Measurements from ENCODE around the gene DCLK1. TPM values are rescaled to one million over a fixed set of nuclear protein-coding genes. Genes with fewer than 3 reads are reported as not detected.
"Not testable (repeated sequence)": the region's sequence is repeated elsewhere in the genome, so short reads cannot be mapped to it uniquely, and the experiment has no call there.

DCLK1 gene
- total RNA-seq, 1 experiment from 2014 or later, result not detected

DNA sequence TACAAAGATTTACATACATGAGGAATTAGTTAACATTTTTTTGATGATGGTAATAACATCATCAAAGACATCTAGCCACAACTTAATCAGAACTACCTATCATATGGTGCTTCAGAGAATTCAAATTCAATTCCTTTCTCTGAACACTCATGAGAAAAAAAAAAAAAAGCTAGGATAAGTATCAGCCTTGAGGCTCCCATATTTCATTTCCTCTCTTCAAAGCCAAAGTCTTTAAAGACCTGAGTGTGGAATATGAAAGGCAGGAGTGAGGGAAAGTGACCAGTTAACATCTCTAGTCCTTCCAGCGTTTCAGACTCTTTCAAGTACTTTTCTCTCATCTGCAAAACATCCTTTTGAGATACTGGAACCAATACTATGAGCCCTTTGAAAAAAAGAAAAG lies 137.5 kb downstream of the DCLK1 start:
- H2AFZ ChIP-seq (ENCODE audit: low read length), result no peak overlapping the region
- H3K4me2 ChIP-seq (ENCODE audit: low read depth, low read length, poor library complexity, severe bottlenecking), result no peak overlapping the region
- H3K4me1 ChIP-seq (ENCODE audit: low read length), result no peaks in the 10 kb centered on the region
- no peaks in the 10 kb centered on the region for H3K36me3 ChIP-seq (ENCODE audit: insufficient read depth, low read length)
- no peak overlapping the region for H3K9ac ChIP-seq (ENCODE audit: low read length)
- H3K27me3 ChIP-seq (ENCODE audit: low read length), result no peaks in the 10 kb centered on the region
- H4K20me1 ChIP-seq (ENCODE audit: insufficient read depth, low read depth, low read length), result no peaks in the 10 kb centered on the region
- no peak overlapping the region for H3K27ac ChIP-seq (ENCODE audit: low read length)
- no peak for DNase-seq
- no peak overlapping the region for H3K4me3 ChIP-seq (ENCODE audit: low read length)
- no peaks in the 10 kb centered on the region for H3K9me3 ChIP-seq (ENCODE audit: low read length)
- no peaks in the 10 kb centered on the region for H3K9me2 ChIP-seq (replicated peaks; ENCODE audit: insufficient read depth, low read length)
- H3K79me2 ChIP-seq (ENCODE audit: low read length), result no peaks in the 10 kb centered on the region

DNA sequence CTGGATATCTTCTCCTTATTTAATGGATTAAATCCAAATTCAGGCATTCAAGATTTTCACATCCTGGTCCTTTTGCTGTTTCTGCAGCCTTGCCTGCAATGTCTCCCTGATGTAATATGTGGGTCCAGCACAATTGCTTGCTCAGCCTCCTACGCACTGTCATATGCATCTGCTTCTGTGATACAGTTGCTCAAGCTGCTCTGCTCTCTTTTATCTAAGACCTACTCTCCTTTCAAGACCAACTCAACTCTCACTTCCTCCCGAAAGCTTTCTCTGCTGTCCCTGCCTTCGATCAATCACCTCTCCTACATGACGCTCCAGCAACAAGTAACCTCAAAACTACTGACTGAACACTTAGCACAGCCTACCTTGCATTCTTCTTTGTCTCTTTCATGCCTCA lies 138.2 kb downstream of the DCLK1 start:
- no peaks in the 10 kb centered on the region for H3K9me3 ChIP-seq (ENCODE audit: low read length)
- no peaks in the 10 kb centered on the region for H3K27me3 ChIP-seq (ENCODE audit: low read length)
- no peaks in the 10 kb centered on the region for H3K79me2 ChIP-seq (ENCODE audit: low read length)
- no peak overlapping the region for H3K4me2 ChIP-seq (ENCODE audit: low read depth, low read length, poor library complexity, severe bottlenecking)
- H3K4me3 ChIP-seq (ENCODE audit: low read length), result no peak overlapping the region
- no peaks in the 10 kb centered on the region for H3K4me1 ChIP-seq (ENCODE audit: low read length)
- H2AFZ ChIP-seq (ENCODE audit: low read length), result no peak overlapping the region
- no peak overlapping the region for H3K9ac ChIP-seq (ENCODE audit: low read length)
- no peak for DNase-seq
- H3K27ac ChIP-seq (ENCODE audit: low read length), result no peak overlapping the region
- no peaks in the 10 kb centered on the region for H3K36me3 ChIP-seq (ENCODE audit: insufficient read depth, low read length)
- H4K20me1 ChIP-seq (ENCODE audit: insufficient read depth, low read depth, low read length), result no peaks in the 10 kb centered on the region
- no peaks in the 10 kb centered on the region for H3K9me2 ChIP-seq (replicated peaks; ENCODE audit: insufficient read depth, low read length)

DNA sequence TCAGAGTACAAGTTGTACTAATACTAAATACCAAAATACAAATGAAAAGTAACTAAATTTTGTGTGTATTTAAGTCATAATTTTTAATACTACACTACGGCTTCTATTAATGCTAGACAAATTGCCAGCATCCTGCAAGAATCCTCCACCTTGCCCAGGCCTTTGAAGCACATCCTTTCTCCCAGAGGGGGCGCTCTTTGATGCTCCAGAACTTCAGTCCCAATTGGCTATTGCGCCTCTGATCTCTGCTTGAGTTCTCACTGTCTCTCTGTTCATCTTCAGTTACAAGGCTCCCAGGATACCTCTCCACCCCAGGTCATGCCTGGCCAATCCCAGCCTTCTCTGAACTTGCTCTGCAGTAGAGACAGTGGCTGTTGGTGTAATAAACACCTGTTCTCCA lies 141.0 kb downstream of the DCLK1 start:
- Histone ChIP-seq H3K4me1 (ENCODE audit: low read length) (no peaks in the 10 kb centered on the region), H3K27me3 (ENCODE audit: low read length) (no peaks in the 10 kb centered on the region), H3K36me3 (ENCODE audit: insufficient read depth, low read length) (no peaks in the 10 kb centered on the region), H2AFZ (ENCODE audit: low read length) (no peak overlapping the region), H3K79me2 (ENCODE audit: low read length) (no peaks in the 10 kb centered on the region), H3K9ac (ENCODE audit: low read length) (no peak overlapping the region), H3K4me3 (ENCODE audit: low read length) (no peak overlapping the region), H3K4me2 (ENCODE audit: low read depth, low read length, poor library complexity, severe bottlenecking) (no peak overlapping the region), H4K20me1 (ENCODE audit: insufficient read depth, low read depth, low read length) (no peaks in the 10 kb centered on the region), H3K27ac (ENCODE audit: low read length) (no peak overlapping the region), H3K9me3 (ENCODE audit: low read length) (no peaks in the 10 kb centered on the region), H3K9me2 (replicated peaks; ENCODE audit: insufficient read depth, low read length) (no peaks in the 10 kb centered on the region)
- peak; percentile 47 for DNase-seq

DNA sequence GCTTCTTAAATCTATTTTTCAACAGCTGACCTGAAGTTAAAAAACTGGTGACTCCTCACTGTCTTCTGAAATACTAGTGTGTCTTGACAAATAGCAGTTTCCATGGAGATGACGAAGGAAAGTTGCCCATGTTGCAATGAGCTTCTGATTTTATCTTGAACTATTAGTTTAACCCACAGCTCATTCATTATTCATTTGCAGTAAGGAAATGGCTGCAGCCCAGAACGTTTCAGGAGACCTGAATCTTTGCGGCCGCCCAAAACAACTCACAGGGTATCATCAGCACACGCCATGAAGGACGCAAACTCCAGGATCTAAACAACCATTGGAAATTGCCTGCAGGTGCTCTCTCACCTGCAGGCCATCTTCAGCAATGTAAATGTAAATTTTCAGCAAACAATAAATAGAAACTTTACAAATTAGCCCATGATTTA lies 142.5 kb downstream of the DCLK1 start:
- Histone ChIP-seq H3K27me3 (ENCODE audit: low read length) (no peaks in the 10 kb centered on the region), H3K9me3 (ENCODE audit: low read length) (no peaks in the 10 kb centered on the region), H2AFZ (ENCODE audit: low read length) (no peak overlapping the region), H3K36me3 (ENCODE audit: insufficient read depth, low read length) (no peaks in the 10 kb centered on the region), H3K4me1 (ENCODE audit: low read length) (no peaks in the 10 kb centered on the region), H3K4me3 (ENCODE audit: low read length) (no peak overlapping the region), H3K79me2 (ENCODE audit: low read length) (no peaks in the 10 kb centered on the region), H3K4me2 (ENCODE audit: low read depth, low read length, poor library complexity, severe bottlenecking) (no peak overlapping the region), H4K20me1 (ENCODE audit: insufficient read depth, low read depth, low read length) (no peaks in the 10 kb centered on the region), H3K9me2 (replicated peaks; ENCODE audit: insufficient read depth, low read length) (no peaks in the 10 kb centered on the region), H3K27ac (ENCODE audit: low read length) (no peak overlapping the region), H3K9ac (ENCODE audit: low read length) (no peak overlapping the region)
- DNase-seq, result no peak

DNA sequence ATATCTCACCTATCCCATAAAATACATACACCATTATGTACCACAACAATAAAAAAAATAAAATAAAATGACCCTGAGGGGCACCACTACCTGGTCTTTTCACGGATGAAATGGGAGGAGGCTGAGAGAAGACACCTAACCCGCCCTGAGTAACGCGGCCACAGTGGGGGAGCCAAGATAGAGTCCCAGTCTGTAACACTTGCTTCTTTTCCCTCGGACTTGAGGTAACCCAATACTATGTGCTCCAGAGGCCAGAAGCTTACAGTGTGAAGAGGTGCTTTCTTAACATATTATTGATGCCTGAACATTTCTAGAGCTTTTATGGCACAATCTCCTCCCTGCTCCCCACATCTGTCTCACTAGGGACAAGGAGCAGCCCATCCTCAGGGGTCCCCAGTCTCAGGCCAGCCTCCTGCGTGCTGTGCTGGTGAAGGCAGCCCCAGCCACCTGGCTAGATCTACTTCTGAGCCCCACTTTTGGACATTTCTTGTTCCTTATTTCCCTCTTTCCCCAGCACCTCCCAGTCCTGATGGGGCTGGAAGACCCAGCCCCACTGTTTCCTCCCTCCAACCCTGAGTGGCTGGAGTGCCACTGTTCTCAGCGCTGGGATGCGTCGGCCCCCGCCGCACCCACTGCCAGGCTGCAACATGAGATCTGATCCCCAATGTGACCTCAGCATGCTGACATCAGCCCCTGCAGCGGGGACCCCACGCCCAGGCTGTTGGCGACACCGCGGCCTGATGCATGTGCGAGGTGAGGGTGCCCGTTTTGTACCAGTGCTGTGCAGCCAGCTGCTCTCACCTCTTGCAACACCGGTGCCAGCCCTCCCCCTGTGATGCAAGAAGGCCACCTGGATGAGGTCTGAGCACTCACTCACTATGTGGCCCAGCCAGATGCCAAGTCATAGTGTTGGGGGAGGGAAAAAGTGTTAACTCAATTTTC lies 143.3 kb downstream of the DCLK1 start:
- no peaks in the 10 kb centered on the region for H3K36me3 ChIP-seq (ENCODE audit: insufficient read depth, low read length)
- no peak overlapping the region for H3K9ac ChIP-seq (ENCODE audit: low read length)
- no peak overlapping the region for H3K4me2 ChIP-seq (ENCODE audit: low read depth, low read length, poor library complexity, severe bottlenecking)
- H3K27me3 ChIP-seq (ENCODE audit: low read length), result no peaks in the 10 kb centered on the region
- no peaks in the 10 kb centered on the region for H3K9me3 ChIP-seq (ENCODE audit: low read length)
- H2AFZ ChIP-seq (ENCODE audit: low read length), result no peak overlapping the region
- no peak for DNase-seq
- H3K4me1 ChIP-seq (ENCODE audit: low read length), result no peaks in the 10 kb centered on the region
- no peaks in the 10 kb centered on the region for H4K20me1 ChIP-seq (ENCODE audit: insufficient read depth, low read depth, low read length)
- H3K27ac ChIP-seq (ENCODE audit: low read length), result no peak overlapping the region
- H3K9me2 ChIP-seq (replicated peaks; ENCODE audit: insufficient read depth, low read length), result no peaks in the 10 kb centered on the region
- H3K4me3 ChIP-seq (ENCODE audit: low read length), result no peak overlapping the region
- H3K79me2 ChIP-seq (ENCODE audit: low read length), result no peaks in the 10 kb centered on the region

DNA sequence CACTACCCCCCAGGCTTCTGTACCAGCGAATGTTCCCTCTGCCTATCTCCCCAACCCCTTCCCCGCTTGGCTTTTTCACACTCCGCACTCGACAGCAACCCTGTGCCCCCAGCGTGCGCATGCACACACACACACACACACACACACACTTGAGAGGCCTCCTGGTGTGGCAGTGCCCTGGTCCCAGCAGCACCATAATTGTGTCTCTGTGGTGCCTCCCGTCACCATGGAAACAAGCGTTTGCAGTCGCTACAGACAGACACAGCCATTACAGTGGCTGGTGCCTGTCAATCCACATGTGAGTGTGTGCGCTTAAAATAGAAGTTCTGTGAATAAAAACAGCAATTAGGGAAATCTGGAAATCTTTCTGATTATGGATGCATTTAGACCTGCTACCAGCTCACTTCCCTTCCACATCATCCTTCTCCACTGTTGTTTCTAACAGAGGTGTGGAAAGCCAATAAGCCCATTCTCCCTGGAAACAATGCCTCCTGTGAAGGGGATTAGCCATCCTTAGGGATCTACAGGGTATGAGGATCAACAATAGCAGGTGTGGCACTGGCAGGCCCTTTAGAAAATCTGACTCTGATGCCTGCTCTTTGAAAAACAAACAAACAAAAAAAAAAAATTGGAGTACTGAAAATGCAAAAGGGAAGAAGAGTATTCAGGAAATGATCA lies 146.3 kb downstream of the DCLK1 start:
- H3K27me3 ChIP-seq (ENCODE audit: low read length), result no peaks in the 10 kb centered on the region
- no peaks in the 10 kb centered on the region for H3K4me1 ChIP-seq (ENCODE audit: low read length)
- H3K9me2 ChIP-seq (replicated peaks; ENCODE audit: insufficient read depth, low read length), result no peaks in the 10 kb centered on the region
- no peaks in the 10 kb centered on the region for H3K9me3 ChIP-seq (ENCODE audit: low read length)
- no peak overlapping the region for H2AFZ ChIP-seq (ENCODE audit: low read length)
- H3K36me3 ChIP-seq (ENCODE audit: insufficient read depth, low read length), result no peaks in the 10 kb centered on the region
- H3K9ac ChIP-seq (ENCODE audit: low read length), result no peak overlapping the region
- no peak overlapping the region for H3K4me3 ChIP-seq (ENCODE audit: low read length)
- no peak for DNase-seq
- no peaks in the 10 kb centered on the region for H4K20me1 ChIP-seq (ENCODE audit: insufficient read depth, low read depth, low read length)
- H3K27ac ChIP-seq (ENCODE audit: low read length), result no peak overlapping the region
- H3K4me2 ChIP-seq (ENCODE audit: low read depth, low read length, poor library complexity, severe bottlenecking), result no peak overlapping the region
- no peaks in the 10 kb centered on the region for H3K79me2 ChIP-seq (ENCODE audit: low read length)

DNA sequence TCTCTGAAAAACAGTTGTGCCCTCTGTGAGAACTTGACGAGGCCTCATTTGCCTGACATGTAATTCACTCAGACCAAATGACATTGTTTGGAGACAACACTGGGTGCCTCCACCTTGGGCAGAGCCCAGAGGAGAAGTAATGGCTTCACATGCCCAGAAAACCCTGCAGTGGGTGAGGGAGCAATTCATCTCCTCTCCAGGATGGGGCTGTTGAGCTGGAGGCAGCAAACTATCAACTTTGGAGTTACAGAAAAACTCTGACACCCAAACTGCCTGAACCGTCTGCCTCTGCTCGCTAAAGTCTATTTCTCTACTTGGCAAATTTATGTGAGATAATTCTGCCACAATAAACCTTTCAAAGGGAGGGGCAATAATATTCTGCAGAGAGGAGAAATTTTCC lies 146.9 kb downstream of the DCLK1 start:
- Histone ChIP-seq H3K4me3 (ENCODE audit: low read length) (no peak overlapping the region), H3K79me2 (ENCODE audit: low read length) (no peaks in the 10 kb centered on the region), H3K4me1 (ENCODE audit: low read length) (no peaks in the 10 kb centered on the region), H3K36me3 (ENCODE audit: insufficient read depth, low read length) (no peaks in the 10 kb centered on the region), H3K27ac (ENCODE audit: low read length) (no peak overlapping the region), H3K27me3 (ENCODE audit: low read length) (no peaks in the 10 kb centered on the region), H2AFZ (ENCODE audit: low read length) (no peak overlapping the region), H3K9me2 (replicated peaks; ENCODE audit: insufficient read depth, low read length) (no peaks in the 10 kb centered on the region), H3K4me2 (ENCODE audit: low read depth, low read length, poor library complexity, severe bottlenecking) (no peak overlapping the region), H3K9me3 (ENCODE audit: low read length) (no peaks in the 10 kb centered on the region), H3K9ac (ENCODE audit: low read length) (no peak overlapping the region), H4K20me1 (ENCODE audit: insufficient read depth, low read depth, low read length) (no peaks in the 10 kb centered on the region)
- no peak for DNase-seq

DNA sequence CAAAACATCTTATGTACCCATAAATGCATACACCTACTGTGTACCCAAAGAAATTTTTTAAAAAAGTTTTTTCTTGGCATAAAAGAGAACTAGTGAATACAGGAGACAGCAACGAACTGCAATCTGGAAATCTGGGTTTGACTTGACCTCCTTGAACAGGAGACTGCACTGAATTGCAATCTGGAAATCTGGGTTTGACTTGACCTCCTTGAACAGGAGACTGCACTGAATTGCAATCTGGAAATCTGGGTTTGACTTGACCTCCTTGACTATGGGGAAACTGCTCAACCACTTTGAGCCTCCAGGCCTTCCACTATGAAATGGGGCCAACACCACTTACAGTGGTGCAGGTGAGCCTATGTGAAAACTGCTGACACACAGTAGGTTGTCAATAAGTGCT lies 147.5 kb downstream of the DCLK1 start:
- H3K79me2 ChIP-seq (ENCODE audit: low read length); H2AFZ ChIP-seq (ENCODE audit: low read length); H3K9me2 ChIP-seq (replicated peaks; ENCODE audit: insufficient read depth, low read length); H3K27ac ChIP-seq (ENCODE audit: low read length); H3K9ac ChIP-seq (ENCODE audit: low read length); H3K9me3 ChIP-seq (ENCODE audit: low read length); H4K20me1 ChIP-seq (ENCODE audit: insufficient read depth, low read depth, low read length); H3K4me3 ChIP-seq (ENCODE audit: low read length); H3K4me1 ChIP-seq (ENCODE audit: low read length); DNase-seq; H3K4me2 ChIP-seq (ENCODE audit: low read depth, low read length, poor library complexity, severe bottlenecking); H3K27me3 ChIP-seq (ENCODE audit: low read length); H3K36me3 ChIP-seq (ENCODE audit: insufficient read depth, low read length): not testable (repeated sequence)

All from Karpas-422 (cell line).